SK-N-SH (cell line): ENCODE data around the gene APBA3. TPM values are rescaled to one million over a fixed set of nuclear protein-coding genes. Genes with fewer than 3 reads are reported as not detected.

Source experiments
- CTCF ChIA-PET: fragments of 300-600, 350-600 bp; formaldehyde crosslinking; extraction: SDS; loops from one replicate; lab custom pipeline; 2021; lab: Yijun Ruan, JAX
- POLR2A ChIA-PET: fragments of 350-600 bp; sonication (Branson Sonifier 250); formaldehyde crosslinking; extraction: SDS; loops from one replicate; lab custom pipeline; 2020; ENCODE audit warnings: antibody characterized with exemption, inconsistent platforms; lab: Yijun Ruan, JAX
- DNase-seq: peaks from one replicate; pipeline ENCODE4 v3.0.0; 2012
- H2AFZ ChIP-seq: fragments of 200-600 bp; sonication (generic); 2 replicates; pipeline ENCODE4 v1.8.1; 2016; ENCODE audit warnings: antibody characterized with exemption, mild to moderate bottlenecking, low read depth
- H3F3A ChIP-seq: fragments of 200-600 bp; sonication (generic); replicated peaks from 2 replicates; pipeline ENCODE3; 2016; ENCODE audit warnings: antibody characterized with exemption, mild to moderate bottlenecking; ENCODE audit not compliant: insufficient read depth
- H3K27ac ChIP-seq, 2 experiments: fragments of 200-500 bp in 1 of 2; fragments of 200-600 bp in 1 of 2; sonication (Bioruptor generic) in 1 of 2; sonication (generic), shearing (Covaris generic) in 1 of 2; 2 replicates each; pipeline versions ENCODE4 v1.5.1 to v1.6.1; 2014 to 2016; ENCODE audit warnings: low read depth in 2 of 2, inconsistent platforms in 1 of 2, low read length in 1 of 2, mild to moderate bottlenecking in 1 of 2, mixed read lengths in 1 of 2
- H3K27me3 ChIP-seq: fragments of 200-600 bp; sonication (generic), shearing (Covaris generic); 2 replicates; pipeline ENCODE4 v1.6.1; 2016; ENCODE audit warnings: mixed run types; ENCODE audit not compliant: insufficient read depth
- H3K36me3 ChIP-seq, 2 experiments: fragments of 200-500 bp in 1 of 2; fragments of 200-600 bp in 1 of 2; sonication (Bioruptor generic) in 1 of 2; sonication (generic) in 1 of 2; replicated peaks in 1 of 2; 2 replicates each; pipeline versions ENCODE3 to v1.5.1; 2014 to 2016; ENCODE audit warnings: low read length in 1 of 2, mild to moderate bottlenecking in 1 of 2; ENCODE audit not compliant: insufficient read depth in 2 of 2, control insufficient read depth in 1 of 2
- H3K4me1 ChIP-seq, 2 experiments: fragments of 200-500 bp in 1 of 2; fragments of 200-600 bp in 1 of 2; sonication (Bioruptor generic) in 1 of 2; sonication (generic), shearing (Covaris generic) in 1 of 2; 2 replicates each; pipeline versions ENCODE4 v1.5.1 to v1.6.1; 2014 to 2016; ENCODE audit warnings: low read depth in 1 of 2, low read length in 1 of 2, mixed run types in 1 of 2; ENCODE audit not compliant: insufficient read depth in 2 of 2, control insufficient read depth in 1 of 2
- H3K4me2 ChIP-seq: fragments of 200-600 bp; sonication (generic), shearing (Covaris generic); 2 replicates; pipeline ENCODE4 v1.6.1; 2017; ENCODE audit warnings: mixed run types
- H3K4me3 ChIP-seq, 2 experiments: fragments of 200-500 bp in 1 of 2; fragments of 200-600 bp in 1 of 2; sonication (Bioruptor generic) in 1 of 2; sonication (generic), shearing (Covaris generic) in 1 of 2; 2 replicates each; pipeline versions ENCODE4 v1.5.1 to v1.8.1; 2014 to 2016; ENCODE audit warnings: low read depth in 2 of 2, inconsistent platforms in 1 of 2, low read length in 1 of 2, mild to moderate bottlenecking in 1 of 2, mixed read lengths in 1 of 2, moderate library complexity in 1 of 2
- H3K79me2 ChIP-seq: fragments of 200-600 bp; sonication (generic); 2 replicates; pipeline ENCODE4 v1.8.1; 2017; ENCODE audit warnings: mild to moderate bottlenecking; ENCODE audit not compliant: insufficient read depth
- H3K9ac ChIP-seq: fragments of 200-600 bp; sonication (generic); 2 replicates; pipeline ENCODE4 v1.6.1; 2017; ENCODE audit warnings: mixed run types
- H3K9me2 ChIP-seq: fragments of 200-600 bp; sonication (generic); 2 replicates; pipeline ENCODE4 v1.6.1; 2017; ENCODE audit warnings: mixed run types
- H3K9me3 ChIP-seq: fragments of 200-600 bp; sonication (generic); 2 replicates; pipeline ENCODE4 v1.6.1; 2017; ENCODE audit warnings: mixed run types, mild to moderate bottlenecking, moderate library complexity
- H4K20me1 ChIP-seq: fragments of 200-600 bp; sonication (generic); 2 replicates; pipeline ENCODE4 v1.6.1; 2017; ENCODE audit warnings: mild to moderate bottlenecking, mixed run types; ENCODE audit not compliant: insufficient read depth
- CTCF ChIP-seq: fragments of 200-600 bp; sonication (generic); IDR thresholded peaks from 2 replicates; pipeline ENCODE4 v1.6.1; 2017; ENCODE audit warnings: antibody characterized with exemption, mild to moderate bottlenecking, moderate library complexity
- EP300 ChIP-seq, 2 experiments: IDR thresholded peaks; 2 replicates each; pipeline versions ENCODE4 v1.4.0 to v1.6.1; 2012; ENCODE audit warnings: borderline replicate concordance in 1 of 2, low read depth in 1 of 2, low read length in 1 of 2
- GABPA ChIP-seq: IDR thresholded peaks from 2 replicates; pipeline ENCODE4 v1.4.0; 2012; ENCODE audit warnings: low read depth, mild to moderate bottlenecking
- GATA2 ChIP-seq: sonication (generic); formaldehyde crosslinking; IDR thresholded peaks from 2 replicates; pipeline ENCODE4 v1.5.0; 2020; ENCODE audit warnings: mild to moderate bottlenecking, missing genetic modification reagents
- IRF3 ChIP-seq: fragments of 150-350 bp; IDR thresholded peaks from 2 replicates; pipeline ENCODE4 v1.6.1; 2016; ENCODE audit warnings: mild to moderate bottlenecking, low read depth, low read length
- JUND ChIP-seq: IDR thresholded peaks from 2 replicates; pipeline ENCODE4 v1.4.0; 2012
- MAX ChIP-seq: IDR thresholded peaks from 2 replicates; pipeline ENCODE4 v1.4.0; 2012; ENCODE audit warnings: low read depth
- MEF2A ChIP-seq: IDR thresholded peaks from 2 replicates; pipeline ENCODE4 v1.4.0; 2012; ENCODE audit warnings: low read depth, borderline replicate concordance
- MXI1 ChIP-seq: IDR thresholded peaks from 2 replicates; pipeline ENCODE4 v1.6.1; 2012; ENCODE audit warnings: mild to moderate bottlenecking, low read depth, low read length, improper control_type of control experiment
- NFIC ChIP-seq: IDR thresholded peaks from 2 replicates; pipeline ENCODE4 v1.4.0; 2012; ENCODE audit warnings: borderline replicate concordance
- PBX3 ChIP-seq: IDR thresholded peaks from 2 replicates; pipeline ENCODE4; 2012
- POLR2AphosphoS5 ChIP-seq: IDR thresholded peaks from 2 replicates; pipeline ENCODE4 v1.6.1; 2012; ENCODE audit warnings: low read depth, low read length
- REST ChIP-seq: IDR thresholded peaks from 2 replicates; pipeline ENCODE4 v1.6.1; 2012; ENCODE audit warnings: mild to moderate bottlenecking, low read depth, low read length, moderate library complexity
- RXRA ChIP-seq: IDR thresholded peaks from 2 replicates; pipeline ENCODE4 v1.4.0; 2012; ENCODE audit warnings: low read depth, mild to moderate bottlenecking, borderline replicate concordance
- TCF12 ChIP-seq: IDR thresholded peaks from 2 replicates; pipeline ENCODE4 v1.4.0; 2012
- TEAD4 ChIP-seq: IDR thresholded peaks from 2 replicates; pipeline ENCODE4 v1.4.0; 2012; ENCODE audit warnings: mild to moderate bottlenecking, borderline replicate concordance; ENCODE audit not compliant: insufficient read depth
- ZBTB33 ChIP-seq: IDR thresholded peaks from 2 replicates; pipeline ENCODE4 v1.4.0; 2012; ENCODE audit warnings: low read depth, borderline replicate concordance
- WGBS: methylation state at CpG from one replicate; pipeline ENCODE4 v1.1.6; 2017; ENCODE audit warnings: low lambda C conversion rate; 5-methylcytosine and 5-hydroxymethylcytosine counted together
- polyA plus RNA-seq, 3 experiments: library from polyadenylated mRNA; depleted of rRNA; stranded (reverse); fragments of >200 nt; gene quantifications; 2 replicates each; pipeline ENCODE4 v1.2.3, GENCODE V29; 2012

Gene APBA3
- polyA plus RNA-seq, 1 of the 3 experiments (the other 2 are of a cell fraction): 10.6 TPM

GRCh38 chr19:3783660-3784584 is 22.4 kb upstream of the APBA3 start (continued):
- no peak for TF ChIP-seq PBX3
- TF ChIP-seq MAX: peak; percentile 64; the same call in 1 of the 2 replicates
- no peak for TF ChIP-seq GATA2
- TF ChIP-seq MXI1: no peak
- no peak for TF ChIP-seq POLR2AphosphoS5
- peak; percentile 34; the same call in 1 of the 2 replicates for TF ChIP-seq CTCF

GRCh38 chr19:3782903-3783302 is 21.4 kb upstream of the APBA3 start:
- WGBS: 28% methylated on average over 4 of the region's 13 CpGs
- ChIA-PET CTCF (interaction anchor here (1.2 to 2.6 kb wide), 8 partner anchors 11 to 188 kb away, joined by 3 to 26 read pairs (median 4); partner anchors contain the start of gene DAPK3), POLR2A (no interaction called here)
- H3K4me1 ChIP-seq: no peaks in the 10 kb centered on the region; a peak in 1 of 4 replicates
- no peak overlapping the region for H3K4me2 ChIP-seq
- no peak overlapping the region for H3K9ac ChIP-seq
- H3K4me3 ChIP-seq: no peak overlapping the region
- H3K27me3 ChIP-seq: peaks cover 38% of the 10 kb centered on the region
- H3K79me2 ChIP-seq: no peaks in the 10 kb centered on the region
- no peaks in the 10 kb centered on the region for H3K36me3 ChIP-seq
- no peaks in the 10 kb centered on the region for H3K9me2 ChIP-seq
- H3F3A ChIP-seq: no peaks in the 10 kb centered on the region
- peaks cover 9% of the 10 kb centered on the region for H3K9me3 ChIP-seq
- DNase-seq: no peak
- H3K27ac ChIP-seq: no peak overlapping the region
- H2AFZ ChIP-seq: no peak overlapping the region
- H4K20me1 ChIP-seq: no peaks in the 10 kb centered on the region
- TF ChIP-seq TCF12: no peak
- no peak for TF ChIP-seq PBX3
- TF ChIP-seq TEAD4: no peak
- TF ChIP-seq ZBTB33: no peak
- TF ChIP-seq JUND: no peak
- TF ChIP-seq RXRA: no peak
- no peak for TF ChIP-seq GABPA
- no peak for TF ChIP-seq IRF3
- no peak for TF ChIP-seq MEF2A
- TF ChIP-seq GATA2: no peak
- no peak for TF ChIP-seq REST
- no peak for TF ChIP-seq EP300 (IDR thresholded peaks at IDR 0.05; ENCODE audit: borderline replicate concordance in 1 of 2, low read depth in 1 of 2, low read length in 1 of 2)
- TF ChIP-seq NFIC: no peak
- no peak for TF ChIP-seq POLR2AphosphoS5
